MM.1S (cell line): Measurements from ENCODE around the gene NPTX1.

Source experiments
- DNase-seq: peaks from one replicate; pipeline ENCODE4 v3.0.0-alpha.2; 2015
- H2AFZ ChIP-seq: fragments of 300-600 bp; sonication (generic); 2 replicates; pipeline ENCODE4 v1.6.0; 2016; ENCODE audit warnings: antibody characterized with exemption, low read length
- H3F3A ChIP-seq: fragments of 300-600 bp; sonication (generic); 2 replicates; pipeline ENCODE4 v1.6.1; 2016; ENCODE audit warnings: mild to moderate bottlenecking, antibody characterized with exemption, low read length, moderate library complexity, mixed read lengths; ENCODE audit not compliant: insufficient read depth
- H3K27ac ChIP-seq: fragments of 300-600 bp; sonication (generic); 2 replicates; pipeline ENCODE4 v1.5.1; 2016; ENCODE audit warnings: mild to moderate bottlenecking, low read length
- H3K27me3 ChIP-seq: fragments of 300-600 bp; sonication (generic); replicated peaks from 2 replicates; pipeline ENCODE4 v1.6.0; 2016; ENCODE audit warnings: low read length; ENCODE audit not compliant: insufficient read depth
- H3K36me3 ChIP-seq: fragments of 300-600 bp; sonication (generic); replicated peaks from 2 replicates; pipeline ENCODE4 v1.6.1; 2016; ENCODE audit warnings: mild to moderate bottlenecking, low read length, mixed read lengths; ENCODE audit not compliant: insufficient read depth
- H3K4me1 ChIP-seq: fragments of 300-600 bp; sonication (generic); 2 replicates; pipeline ENCODE4 v1.6.1; 2016; ENCODE audit warnings: low read length, mixed read lengths
- H3K4me2 ChIP-seq: fragments of 300-600 bp; sonication (generic); 2 replicates; pipeline ENCODE4 v1.6.0; 2016; ENCODE audit warnings: low read depth, low read length
- H3K4me3 ChIP-seq: fragments of 300-600 bp; sonication (generic); 2 replicates; pipeline ENCODE4 v1.5.1; 2016; ENCODE audit warnings: low read length, mixed read lengths
- H3K79me2 ChIP-seq: fragments of 300-600 bp; sonication (generic); 2 replicates; pipeline ENCODE4 v1.6.1; 2016; ENCODE audit warnings: mixed run types, low read length, mixed read lengths
- H3K9ac ChIP-seq: fragments of 300-600 bp; sonication (generic); 2 replicates; pipeline ENCODE4 v1.6.1; 2016; ENCODE audit warnings: low read length, mixed read lengths
- H3K9me2 ChIP-seq: fragments of 300-600 bp; sonication (generic); replicated peaks from 2 replicates; pipeline ENCODE4 v1.6.1; 2016; ENCODE audit warnings: mild to moderate bottlenecking, low read length, mixed read lengths; ENCODE audit not compliant: insufficient read depth
- H3K9me3 ChIP-seq: fragments of 300-600 bp; sonication (generic); replicated peaks from 2 replicates; pipeline ENCODE4 v1.6.1; 2016; ENCODE audit warnings: mild to moderate bottlenecking, low read length, mixed read lengths; ENCODE audit not compliant: insufficient read depth
- H4K20me1 ChIP-seq: fragments of 300-600 bp; sonication (generic); 2 replicates; pipeline ENCODE4 v1.6.1; 2016; ENCODE audit warnings: mild to moderate bottlenecking, low read length, moderate library complexity, mixed read lengths; ENCODE audit not compliant: insufficient read depth
- EZH2 ChIP-seq: fragments of 300-600 bp; sonication (generic); optimal IDR thresholded peaks from 2 replicates; pipeline ENCODE3; 2017; ENCODE audit warnings: low read depth, mild to moderate bottlenecking, antibody characterized with exemption, low read length, mixed read lengths
- EZH2phosphoT487 ChIP-seq: fragments of 300-600 bp; sonication (generic); IDR thresholded peaks from 2 replicates; pipeline ENCODE4 v1.6.1; 2018; ENCODE audit warnings: antibody characterized with exemption, low read length
- TF ChIP-seq, protein P1 (sequence below): fragments of 300-600 bp; sonication (generic); IDR thresholded peaks from 2 replicates; pipeline ENCODE4 v1.5.1; 2016; ENCODE audit warnings: antibody characterized with exemption, low read length, mixed read lengths

Gene NPTX1

DNA sequence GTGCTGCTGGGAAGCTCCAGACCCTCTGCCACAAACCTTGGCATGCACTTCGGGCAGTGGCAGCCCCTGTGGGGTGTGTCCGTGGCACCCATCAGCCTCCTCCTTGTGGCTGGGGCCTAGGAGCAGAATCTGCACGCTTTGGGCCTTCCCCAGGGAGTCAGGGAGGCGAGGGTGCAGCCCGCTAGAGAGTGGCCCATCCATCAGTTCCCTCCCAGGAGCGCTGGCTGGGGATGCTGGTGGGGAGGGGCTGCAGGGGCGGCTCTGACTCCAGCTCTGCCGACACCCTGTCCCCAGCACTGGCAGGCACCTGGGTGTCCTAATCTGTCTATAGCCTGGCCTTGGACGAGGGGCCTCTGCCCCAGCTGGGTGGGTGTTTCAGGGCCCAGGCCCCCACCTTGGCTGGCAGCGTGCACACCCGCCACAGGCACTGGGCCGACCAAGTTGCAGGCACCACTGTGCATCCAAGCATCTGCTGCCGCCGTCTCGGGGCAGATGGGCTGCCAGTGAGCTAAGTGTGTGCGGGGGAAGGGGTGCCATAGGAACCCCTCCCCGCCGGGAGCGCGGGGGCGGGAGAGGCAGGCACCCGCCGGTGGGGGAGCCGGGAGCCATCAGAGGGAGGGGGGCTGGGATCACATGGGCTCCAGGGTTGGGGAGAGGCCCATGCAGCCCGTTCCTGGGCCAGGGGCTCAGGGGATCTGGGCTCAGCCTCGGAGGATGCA is 31.2 kb downstream of the NPTX1 start:
- Histone ChIP-seq H3K4me3 (no peak overlapping the region), H3K9me2 (no peaks in the 10 kb centered on the region), H3K27ac (no peak overlapping the region), H3K4me1 (no peaks in the 10 kb centered on the region), H3K9ac (no peak overlapping the region), H3F3A (no peaks in the 10 kb centered on the region), H3K9me3 (no peaks in the 10 kb centered on the region), H2AFZ (no peak overlapping the region), H3K27me3 (peaks cover 87% of the 10 kb centered on the region), H4K20me1 (no peaks in the 10 kb centered on the region), H3K79me2 (no peaks in the 10 kb centered on the region), H3K4me2 (no peak overlapping the region), H3K36me3 (no peaks in the 10 kb centered on the region)
- TF ChIP-seq EZH2phosphoT487 (no peak), EZH2 (no peak)
- TF ChIP-seq, protein P1, sequence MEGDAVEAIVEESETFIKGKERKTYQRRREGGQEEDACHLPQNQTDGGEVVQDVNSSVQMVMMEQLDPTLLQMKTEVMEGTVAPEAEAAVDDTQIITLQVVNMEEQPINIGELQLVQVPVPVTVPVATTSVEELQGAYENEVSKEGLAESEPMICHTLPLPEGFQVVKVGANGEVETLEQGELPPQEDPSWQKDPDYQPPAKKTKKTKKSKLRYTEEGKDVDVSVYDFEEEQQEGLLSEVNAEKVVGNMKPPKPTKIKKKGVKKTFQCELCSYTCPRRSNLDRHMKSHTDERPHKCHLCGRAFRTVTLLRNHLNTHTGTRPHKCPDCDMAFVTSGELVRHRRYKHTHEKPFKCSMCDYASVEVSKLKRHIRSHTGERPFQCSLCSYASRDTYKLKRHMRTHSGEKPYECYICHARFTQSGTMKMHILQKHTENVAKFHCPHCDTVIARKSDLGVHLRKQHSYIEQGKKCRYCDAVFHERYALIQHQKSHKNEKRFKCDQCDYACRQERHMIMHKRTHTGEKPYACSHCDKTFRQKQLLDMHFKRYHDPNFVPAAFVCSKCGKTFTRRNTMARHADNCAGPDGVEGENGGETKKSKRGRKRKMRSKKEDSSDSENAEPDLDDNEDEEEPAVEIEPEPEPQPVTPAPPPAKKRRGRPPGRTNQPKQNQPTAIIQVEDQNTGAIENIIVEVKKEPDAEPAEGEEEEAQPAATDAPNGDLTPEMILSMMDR: no peak
- no peak for DNase-seq

- Histone ChIP-seq H3K79me2 (no peaks in the 10 kb centered on the region), H3K36me3 (no peaks in the 10 kb centered on the region), H3K9me3 (no peaks in the 10 kb centered on the region), H4K20me1 (no peaks in the 10 kb centered on the region), H3K27ac (no peak overlapping the region), H3K4me3 (no peak overlapping the region), H3K4me2 (no peak overlapping the region), H3K4me1 (no peaks in the 10 kb centered on the region), H3K27me3 (peaks cover 87% of the 10 kb centered on the region), H3F3A (no peaks in the 10 kb centered on the region), H2AFZ (no peak overlapping the region), H3K9ac (no peak overlapping the region), H3K9me2 (no peaks in the 10 kb centered on the region)
- TF ChIP-seq EZH2phosphoT487 (no peak), EZH2 (no peak)
- TF ChIP-seq, protein P1: no peak
- no peak for DNase-seq
These were observed 31.8 kb downstream of the NPTX1 start for GRCh38 chr17:80444644-80444979.

- H3K9ac ChIP-seq: no peak overlapping the region
These were observed 32.3 kb downstream of the NPTX1 start for GRCh38 chr17:80443916-80444643.

More at GRCh38 chr17:80443916-80444643, 32.3 kb downstream of the NPTX1 start:
- Histone ChIP-seq H3K27me3 (peaks cover 87% of the 10 kb centered on the region), H3K79me2 (no peaks in the 10 kb centered on the region), H3K4me1 (no peaks in the 10 kb centered on the region), H2AFZ (no peak overlapping the region), H3K4me3 (no peak overlapping the region), H4K20me1 (no peaks in the 10 kb centered on the region), H3K36me3 (no peaks in the 10 kb centered on the region), H3K9me2 (no peaks in the 10 kb centered on the region), H3F3A (no peaks in the 10 kb centered on the region), H3K9me3 (no peaks in the 10 kb centered on the region), H3K4me2 (no peak overlapping the region), H3K27ac (no peak overlapping the region)
- TF ChIP-seq EZH2 (no peak), EZH2phosphoT487 (no peak)
- TF ChIP-seq, protein P1: no peak
- no peak for DNase-seq
